Vagina (tissue), 2 donors: ENCODE results near the gene RIMS3. TPM values are rescaled to one million over a fixed set of nuclear protein-coding genes. Genes with fewer than 3 reads are reported as not detected.
A peak's percentile ranks its signal among the peaks of the same experiment; 100 is the strongest.

Experiments used
- DNase-seq, 2 donors: peaks; one replicate each; pipeline ENCODE4 v3.0.0-alpha.2; 2017; ENCODE audit errors: extremely low spot score in 2 of 2
- H3K27ac ChIP-seq: fragments of 200-600 bp; sonication (generic); one replicate; pipeline ENCODE4 v1.5.1; 2019
- H3K27me3 ChIP-seq: fragments of 200-600 bp; sonication (generic); one replicate; pipeline ENCODE4 v1.5.1; 2019
- H3K36me3 ChIP-seq, 2 donors: fragments of 200-600 bp; sonication (generic); one replicate each; pipeline ENCODE4 v1.5.1; 2017 to 2019
- H3K4me1 ChIP-seq: fragments of 200-600 bp; sonication (generic); one replicate; pipeline ENCODE4 v1.5.1; 2019
- H3K4me3 ChIP-seq, 2 donors: fragments of 200-600 bp; sonication (generic); 1 replicate in 1 of 2; 2 replicates in 1 of 2; pipeline ENCODE4 v1.5.1; 2016 to 2019
- H3K9me3 ChIP-seq: fragments of 200-600 bp; sonication (generic); one replicate; pipeline ENCODE4 v1.5.1; 2019
- POLR2A ChIP-seq, 2 donors: fragments of 450-650 bp; IDR thresholded peaks; one replicate each; pipeline ENCODE4 v1.6.1; 2017; ENCODE audit warnings: antibody characterized with exemption in 2 of 2, mild to moderate bottlenecking in 2 of 2, moderate library complexity in 2 of 2
- POLR2AphosphoS5 ChIP-seq, 2 donors: sonication (generic); formaldehyde crosslinking; IDR thresholded peaks; one replicate each; pipeline ENCODE4 v1.9.0; 2017; ENCODE audit warnings: antibody characterized with exemption in 2 of 2, mild to moderate bottlenecking in 2 of 2, low read depth in 1 of 2; ENCODE audit not compliant: insufficient read depth in 1 of 2
- intact Hi-C: fragments of 100-400 bp; cut with DNase I; formaldehyde crosslinking; loops from one replicate; pipeline ENCODE4 v1.15.1; 2023
- total RNA-seq: library from RNA; depleted of rRNA; stranded (reverse); fragments of >200 nt; gene quantifications from one replicate; pipeline ENCODE4 v1.2.3, GENCODE V29; 2016
- TF ChIP-seq, protein P1 (sequence below), 3 experiments: fragments of 450-650 bp in 2 of 3; fragments of 200-600 bp in 1 of 3; sonication (generic) in 1 of 3; IDR thresholded peaks; one replicate each; pipeline ENCODE4 v1.5.1; 2017 to 2019; ENCODE audit warnings: antibody characterized with exemption in 3 of 3, mild to moderate bottlenecking in 2 of 3, moderate library complexity in 2 of 3

The RIMS3 gene
- total RNA-seq, 1 donor from 2014 or later: 4.7 TPM

DNA sequence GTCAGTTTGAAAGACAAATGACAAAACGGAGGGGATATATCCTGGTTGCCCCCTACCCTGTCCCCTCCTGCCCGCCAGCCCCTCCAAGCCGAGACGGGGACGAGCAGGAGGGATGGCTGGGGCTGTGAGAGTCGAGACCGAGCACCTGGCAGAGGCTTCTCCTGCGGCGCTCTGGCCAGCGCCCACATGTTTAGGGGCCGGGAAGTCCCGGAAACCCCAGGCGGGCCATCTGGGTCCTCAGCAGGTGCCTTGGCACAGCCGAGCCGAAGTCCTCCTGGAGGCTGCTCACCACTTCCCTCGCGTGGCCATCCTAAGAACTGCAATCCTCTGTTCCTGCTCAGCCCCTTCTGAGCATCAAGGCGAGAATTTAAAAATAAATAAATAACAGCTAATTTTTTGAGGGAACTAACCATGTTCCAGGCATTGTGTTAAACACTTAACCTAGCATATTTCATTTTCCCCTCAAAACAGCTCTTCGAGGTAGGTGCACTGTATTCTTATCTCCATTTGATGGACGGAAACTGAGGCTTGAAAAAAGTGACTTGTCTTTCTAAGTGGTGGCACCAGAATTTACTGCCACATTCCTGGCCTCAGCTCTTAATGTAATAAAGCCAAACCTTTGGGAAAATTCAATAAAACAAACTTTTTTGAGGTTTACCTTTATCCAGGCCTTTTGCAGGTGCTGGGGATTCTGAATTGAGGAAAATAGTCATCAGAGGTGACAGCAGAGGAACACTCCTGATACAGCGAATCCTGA, 3.5 kb upstream of the RIMS3 start:
- TF ChIP-seq POLR2AphosphoS5 (IDR thresholded peaks at IDR 0.05; ENCODE audit: insufficient read depth in 1 of 2, low read depth in 1 of 2) (peak in 1 of 2 donors; percentile 17), POLR2A (IDR thresholded peaks at IDR 0.05) (no peak)
- TF ChIP-seq, protein P1, sequence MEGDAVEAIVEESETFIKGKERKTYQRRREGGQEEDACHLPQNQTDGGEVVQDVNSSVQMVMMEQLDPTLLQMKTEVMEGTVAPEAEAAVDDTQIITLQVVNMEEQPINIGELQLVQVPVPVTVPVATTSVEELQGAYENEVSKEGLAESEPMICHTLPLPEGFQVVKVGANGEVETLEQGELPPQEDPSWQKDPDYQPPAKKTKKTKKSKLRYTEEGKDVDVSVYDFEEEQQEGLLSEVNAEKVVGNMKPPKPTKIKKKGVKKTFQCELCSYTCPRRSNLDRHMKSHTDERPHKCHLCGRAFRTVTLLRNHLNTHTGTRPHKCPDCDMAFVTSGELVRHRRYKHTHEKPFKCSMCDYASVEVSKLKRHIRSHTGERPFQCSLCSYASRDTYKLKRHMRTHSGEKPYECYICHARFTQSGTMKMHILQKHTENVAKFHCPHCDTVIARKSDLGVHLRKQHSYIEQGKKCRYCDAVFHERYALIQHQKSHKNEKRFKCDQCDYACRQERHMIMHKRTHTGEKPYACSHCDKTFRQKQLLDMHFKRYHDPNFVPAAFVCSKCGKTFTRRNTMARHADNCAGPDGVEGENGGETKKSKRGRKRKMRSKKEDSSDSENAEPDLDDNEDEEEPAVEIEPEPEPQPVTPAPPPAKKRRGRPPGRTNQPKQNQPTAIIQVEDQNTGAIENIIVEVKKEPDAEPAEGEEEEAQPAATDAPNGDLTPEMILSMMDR (IDR thresholded peaks at IDR 0.05): peak; percentile 66 to 93 (median 75)
- no peak overlapping the region for H3K4me3 ChIP-seq
- DNase-seq: no peak
- no peak overlapping the region for H3K27ac ChIP-seq
- no peaks in the 10 kb centered on the region for H3K9me3 ChIP-seq
- intact Hi-C loops: no loop called here
- no peaks in the 10 kb centered on the region for H3K36me3 ChIP-seq
- H3K4me1 ChIP-seq: peaks cover 14% of the 10 kb centered on the region
- H3K27me3 ChIP-seq: no peaks in the 10 kb centered on the region

DNA sequence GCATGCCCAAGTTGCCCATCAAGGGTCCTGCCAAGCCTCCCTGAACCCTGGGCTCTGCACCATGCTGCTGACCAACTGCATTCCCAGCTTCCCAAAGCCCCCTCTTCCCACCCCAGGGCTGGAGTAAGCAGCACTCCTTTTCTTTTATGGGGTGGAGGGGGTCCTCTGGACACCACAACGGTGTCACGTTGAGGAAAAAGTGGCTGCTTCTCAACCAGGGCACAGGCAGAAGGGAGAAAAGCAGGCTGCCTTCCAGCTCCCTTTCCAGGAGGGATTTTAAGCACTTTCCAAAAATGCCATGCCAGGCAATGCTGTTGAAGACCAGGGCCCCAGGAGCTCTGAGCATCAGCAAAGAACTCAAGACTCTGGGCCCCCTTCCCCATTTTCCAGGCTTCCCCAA, 691 bp downstream of the RIMS3 start:
- TF ChIP-seq, protein P1 (IDR thresholded peaks at IDR 0.05): no peak
- TF ChIP-seq POLR2A (IDR thresholded peaks at IDR 0.05): no peak
- TF ChIP-seq POLR2AphosphoS5 (IDR thresholded peaks at IDR 0.05; ENCODE audit: insufficient read depth in 1 of 2, low read depth in 1 of 2): no peak
- intact Hi-C loops: no loop called here
- Histone ChIP-seq H3K27me3 (no peaks in the 10 kb centered on the region), H3K9me3 (no peaks in the 10 kb centered on the region), H3K4me3 (peak overlapping the region; percentile 61 to 62), H3K27ac (no peak overlapping the region), H3K36me3 (no peaks in the 10 kb centered on the region), H3K4me1 (peaks cover 19% of the 10 kb centered on the region)
- no peak for DNase-seq

- DNase-seq: no peak
- no peaks in the 10 kb centered on the region for H3K27me3 ChIP-seq
- intact Hi-C loops: no loop called here
- H3K4me1 ChIP-seq: peaks cover 19% of the 10 kb centered on the region
- no peaks in the 10 kb centered on the region for H3K9me3 ChIP-seq
- no peak overlapping the region for H3K4me3 ChIP-seq
- no peaks in the 10 kb centered on the region for H3K36me3 ChIP-seq
- no peak overlapping the region for H3K27ac ChIP-seq
- TF ChIP-seq POLR2AphosphoS5 (IDR thresholded peaks at IDR 0.05; ENCODE audit: insufficient read depth in 1 of 2, low read depth in 1 of 2) (no peak), POLR2A (IDR thresholded peaks at IDR 0.05) (no peak)
- TF ChIP-seq, protein P1 (IDR thresholded peaks at IDR 0.05): no peak
Measured at GRCh38 chr1:40664167-40664537, 1.3 kb downstream of the RIMS3 start.

DNA sequence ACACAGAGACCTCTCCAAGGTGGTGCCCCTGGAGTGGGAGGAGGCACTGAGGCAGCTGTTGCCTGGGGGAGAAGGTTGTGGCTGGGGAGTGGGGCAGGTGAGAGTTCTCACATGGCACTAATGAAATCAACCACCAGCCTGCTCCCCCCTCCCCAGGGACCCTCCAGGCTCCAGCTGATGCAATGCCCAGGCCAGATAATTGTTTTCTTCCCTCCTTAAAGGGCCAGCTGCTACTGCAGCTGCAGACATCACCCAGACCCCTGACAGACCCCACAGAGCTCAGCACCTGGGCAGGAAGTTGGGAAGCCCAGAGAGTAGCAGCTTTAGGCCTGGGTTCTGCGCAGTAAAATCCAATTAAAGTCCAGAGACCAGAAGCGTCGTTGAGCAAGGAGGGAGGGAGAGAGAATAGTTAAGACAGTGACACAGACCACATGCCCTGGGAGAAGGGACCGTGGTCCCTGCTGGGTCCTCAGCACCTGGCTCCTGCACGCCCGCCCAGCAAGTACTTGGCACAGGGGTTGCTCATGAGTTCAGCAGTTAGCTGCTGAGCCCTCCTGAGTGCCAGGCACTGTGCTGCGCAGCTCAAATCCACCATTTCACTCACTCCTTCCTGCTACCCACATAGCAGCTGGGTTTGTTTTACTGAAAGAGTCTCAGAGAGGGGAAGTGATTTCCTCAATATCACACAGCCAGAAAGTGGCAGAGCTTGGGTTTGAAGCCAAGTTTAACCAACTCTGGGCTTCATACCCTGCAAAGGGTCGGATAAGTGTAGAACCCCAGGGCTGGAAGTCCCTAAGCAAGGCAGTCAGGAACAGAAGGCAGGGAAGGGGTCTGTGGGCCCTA, 1.9 kb downstream of the RIMS3 start:
- peaks cover 15% of the 10 kb centered on the region for H3K4me1 ChIP-seq
- no peaks in the 10 kb centered on the region for H3K36me3 ChIP-seq
- no peak overlapping the region for H3K4me3 ChIP-seq
- no peaks in the 10 kb centered on the region for H3K27me3 ChIP-seq
- intact Hi-C loops: no loop called here
- H3K27ac ChIP-seq: no peak overlapping the region
- TF ChIP-seq POLR2A (IDR thresholded peaks at IDR 0.05): no peak
- TF ChIP-seq, protein P1 (IDR thresholded peaks at IDR 0.05): no peak
- no peak for TF ChIP-seq POLR2AphosphoS5 (IDR thresholded peaks at IDR 0.05; ENCODE audit: insufficient read depth in 1 of 2, low read depth in 1 of 2)
- DNase-seq: no peak
- H3K9me3 ChIP-seq: no peaks in the 10 kb centered on the region
